Globus pallidus (tissue), 1 donor: Measurements from ENCODE around the gene SELENOT.

Experiments used
- DNase-seq: peaks from one replicate; pipeline ENCODE4 v3.0.0-alpha.2; 2015; ENCODE audit warnings: low spot score

Gene SELENOT

GRCh38 chr3:150663461-150663860, 60.3 kb downstream of the SELENOT start:
- no peak for DNase-seq

- DNase-seq, result no peak
Observed at GRCh38 chr3:150666167-150666566, 63.0 kb downstream of the SELENOT start.

GRCh38 chr3:150673966-150674365, 70.8 kb downstream of the SELENOT start:
- no peak for DNase-seq

- no peak for DNase-seq
Observed at GRCh38 chr3:150675587-150675986, 72.5 kb downstream of the SELENOT start.
